HUES48 (cell line): Measurements from ENCODE around the gene RXRA.

ENCODE experiments used
- H3K27ac ChIP-seq: one replicate; pipeline ENCODE4 v1.7.0; 2013; ENCODE audit warnings: low read depth, low read length, inconsistent platforms
- H3K27me3 ChIP-seq: 2 replicates; pipeline ENCODE4 v1.6.1; 2013; ENCODE audit warnings: mild to moderate bottlenecking, low read length; ENCODE audit not compliant: control insufficient read depth, insufficient read depth
- H3K36me3 ChIP-seq: 2 replicates; pipeline ENCODE4 v1.6.1; 2013; ENCODE audit warnings: low read length; ENCODE audit not compliant: control insufficient read depth, insufficient read depth
- H3K4me1 ChIP-seq: 2 replicates; pipeline ENCODE4 v1.6.1; 2013; ENCODE audit warnings: mild to moderate bottlenecking, low read length; ENCODE audit not compliant: control insufficient read depth, insufficient read depth
- H3K4me3 ChIP-seq: 2 replicates; pipeline ENCODE4 v1.5.1; 2013; ENCODE audit warnings: mild to moderate bottlenecking, low read depth, low read length
- H3K9ac ChIP-seq: 2 replicates; pipeline ENCODE4 v1.6.1; 2013; ENCODE audit warnings: mild to moderate bottlenecking, low read depth, low read length, moderate library complexity
- H3K9me3 ChIP-seq: 2 replicates; pipeline ENCODE4 v1.6.1; 2013; ENCODE audit warnings: low read length; ENCODE audit not compliant: control insufficient read depth, insufficient read depth

RXRA gene

DNA sequence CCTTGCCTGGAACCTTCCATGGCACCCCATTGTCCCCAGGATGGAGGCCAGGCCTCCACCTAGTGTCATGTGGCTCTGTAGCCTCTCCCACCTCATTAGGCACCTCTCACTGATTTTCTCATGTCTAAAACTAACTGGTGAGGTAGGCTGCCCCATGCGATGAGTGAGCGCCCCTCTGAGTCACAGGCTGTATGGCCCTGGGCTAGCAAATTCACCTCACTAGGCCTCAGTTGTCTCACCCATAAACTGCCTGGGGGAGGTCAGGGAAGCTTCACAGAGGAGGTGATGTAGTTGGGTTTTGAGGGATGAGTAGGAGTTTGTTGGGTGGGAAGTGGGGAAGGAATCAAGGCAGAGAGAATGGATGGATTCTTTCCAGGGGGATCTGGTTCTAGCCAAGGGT is 8.8 kb downstream of the RXRA start:
- no peaks in the 10 kb centered on the region for H3K27me3 ChIP-seq
- no peak overlapping the region for H3K27ac ChIP-seq
- no peaks in the 10 kb centered on the region for H3K9me3 ChIP-seq
- H3K4me1 ChIP-seq: no peaks in the 10 kb centered on the region
- no peak overlapping the region for H3K4me3 ChIP-seq
- H3K9ac ChIP-seq: no peak overlapping the region
- no peaks in the 10 kb centered on the region for H3K36me3 ChIP-seq

DNA sequence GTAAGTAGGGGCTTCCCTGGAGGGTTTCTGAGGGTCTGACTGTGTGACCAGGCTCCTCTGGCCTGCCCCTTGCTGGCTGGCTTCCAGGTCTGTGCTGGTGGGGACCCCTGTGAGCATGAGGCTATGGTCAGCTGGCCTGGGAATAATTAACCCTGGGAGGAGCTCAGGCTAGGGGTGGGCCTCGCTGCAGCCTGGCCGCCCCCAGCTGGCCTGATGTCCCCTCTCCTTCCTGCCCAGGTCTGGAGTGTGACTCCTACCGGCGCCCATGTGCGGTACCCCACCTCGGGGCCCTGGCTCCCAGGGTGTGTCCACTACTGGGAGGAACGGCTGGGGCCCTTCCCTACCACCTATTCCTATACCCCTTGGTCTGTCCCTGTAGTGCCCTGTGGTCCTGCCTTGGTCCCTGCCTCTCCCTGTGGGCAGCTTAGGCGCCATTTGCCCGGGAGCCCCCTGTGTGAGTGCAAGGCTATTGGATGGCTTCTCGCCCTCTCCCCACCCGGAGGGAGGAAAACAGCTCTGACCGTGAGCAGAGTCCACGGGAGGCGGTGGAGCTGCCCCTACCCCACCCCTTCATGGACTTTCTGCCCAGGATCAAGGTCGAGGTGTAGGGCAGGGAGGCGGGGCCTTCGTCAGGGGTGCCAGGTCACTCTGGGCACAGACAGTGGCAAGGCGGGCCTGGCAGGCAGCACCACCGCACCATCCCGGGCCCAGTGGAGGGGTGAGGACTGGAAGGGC is 9.4 kb downstream of the RXRA start:
- H3K27ac ChIP-seq: no peak overlapping the region
- no peaks in the 10 kb centered on the region for H3K4me1 ChIP-seq
- H3K9ac ChIP-seq: no peak overlapping the region
- no peaks in the 10 kb centered on the region for H3K36me3 ChIP-seq
- no peaks in the 10 kb centered on the region for H3K27me3 ChIP-seq
- H3K4me3 ChIP-seq: no peak overlapping the region
- no peaks in the 10 kb centered on the region for H3K9me3 ChIP-seq

DNA sequence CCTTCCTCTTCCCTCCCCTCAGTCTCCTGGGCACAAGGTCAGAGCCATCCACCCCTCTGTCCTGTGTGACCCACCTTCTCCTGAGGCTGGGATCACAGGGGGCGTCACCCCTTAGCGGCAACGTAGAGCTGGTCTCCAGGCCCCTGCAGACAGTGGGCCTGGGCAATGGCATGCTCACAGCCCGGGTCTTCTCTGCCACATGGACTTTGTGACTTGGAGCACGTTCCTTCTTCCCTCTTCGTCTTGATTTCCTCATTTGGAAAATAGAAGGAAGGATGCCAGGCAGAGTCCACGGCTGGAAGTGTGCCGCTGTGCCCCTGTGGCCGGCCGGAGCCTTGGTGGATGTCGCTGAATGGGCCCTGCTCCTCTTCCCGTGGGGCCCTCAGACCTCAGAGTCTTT is 10.0 kb downstream of the RXRA start:
- no peaks in the 10 kb centered on the region for H3K27me3 ChIP-seq
- H3K27ac ChIP-seq: no peak overlapping the region
- no peak overlapping the region for H3K4me3 ChIP-seq
- no peak overlapping the region for H3K9ac ChIP-seq
- no peaks in the 10 kb centered on the region for H3K9me3 ChIP-seq
- H3K4me1 ChIP-seq: no peaks in the 10 kb centered on the region
- no peaks in the 10 kb centered on the region for H3K36me3 ChIP-seq

DNA sequence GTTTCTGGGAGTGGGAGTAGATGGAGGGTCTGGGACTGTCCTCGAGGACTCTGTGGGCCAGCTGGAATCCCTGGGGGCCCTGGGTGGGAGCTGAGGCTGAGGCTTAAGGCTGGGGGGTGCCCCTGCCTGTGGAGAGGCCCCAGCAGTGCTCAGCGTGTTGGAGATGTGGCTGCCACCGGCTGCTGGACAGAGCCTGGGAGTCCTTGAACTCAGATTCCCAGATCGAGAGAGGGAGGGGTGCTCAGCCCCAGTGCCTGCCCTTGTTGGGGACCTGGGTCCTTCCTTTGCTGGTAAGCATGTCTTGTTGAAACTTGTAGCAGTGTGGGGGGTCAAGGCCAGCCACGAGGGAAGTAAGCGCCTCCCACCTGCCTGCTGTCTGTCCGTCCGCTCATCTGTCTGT is 10.7 kb downstream of the RXRA start:
- Histone ChIP-seq H3K9me3 (no peaks in the 10 kb centered on the region), H3K9ac (no peak overlapping the region), H3K36me3 (no peaks in the 10 kb centered on the region), H3K4me3 (no peak overlapping the region), H3K27me3 (no peaks in the 10 kb centered on the region), H3K4me1 (no peaks in the 10 kb centered on the region), H3K27ac (no peak overlapping the region)

DNA sequence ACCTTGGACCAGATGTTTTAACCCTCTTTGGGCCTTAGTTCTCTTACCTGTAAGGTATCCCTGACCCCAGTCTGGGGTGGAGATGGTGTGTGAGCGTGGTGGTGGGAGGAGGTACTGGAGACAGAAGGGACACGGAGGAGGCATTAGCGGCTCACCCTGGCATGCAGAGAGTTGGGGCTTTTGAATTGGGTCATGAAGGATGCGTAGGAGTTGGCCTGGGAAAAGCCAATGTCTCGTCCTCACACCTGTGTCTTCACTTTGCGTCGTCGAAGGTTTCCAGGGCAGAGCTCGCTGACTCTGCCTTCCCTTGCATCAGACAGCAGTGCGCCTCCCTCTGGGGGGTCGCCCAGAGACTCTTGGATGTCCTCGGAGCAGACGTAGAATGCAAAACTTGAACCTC is 11.2 kb downstream of the RXRA start:
- Histone ChIP-seq H3K4me3 (no peak overlapping the region), H3K27me3 (no peaks in the 10 kb centered on the region), H3K36me3 (no peaks in the 10 kb centered on the region), H3K9me3 (no peaks in the 10 kb centered on the region), H3K9ac (no peak overlapping the region), H3K27ac (no peak overlapping the region), H3K4me1 (no peaks in the 10 kb centered on the region)

DNA sequence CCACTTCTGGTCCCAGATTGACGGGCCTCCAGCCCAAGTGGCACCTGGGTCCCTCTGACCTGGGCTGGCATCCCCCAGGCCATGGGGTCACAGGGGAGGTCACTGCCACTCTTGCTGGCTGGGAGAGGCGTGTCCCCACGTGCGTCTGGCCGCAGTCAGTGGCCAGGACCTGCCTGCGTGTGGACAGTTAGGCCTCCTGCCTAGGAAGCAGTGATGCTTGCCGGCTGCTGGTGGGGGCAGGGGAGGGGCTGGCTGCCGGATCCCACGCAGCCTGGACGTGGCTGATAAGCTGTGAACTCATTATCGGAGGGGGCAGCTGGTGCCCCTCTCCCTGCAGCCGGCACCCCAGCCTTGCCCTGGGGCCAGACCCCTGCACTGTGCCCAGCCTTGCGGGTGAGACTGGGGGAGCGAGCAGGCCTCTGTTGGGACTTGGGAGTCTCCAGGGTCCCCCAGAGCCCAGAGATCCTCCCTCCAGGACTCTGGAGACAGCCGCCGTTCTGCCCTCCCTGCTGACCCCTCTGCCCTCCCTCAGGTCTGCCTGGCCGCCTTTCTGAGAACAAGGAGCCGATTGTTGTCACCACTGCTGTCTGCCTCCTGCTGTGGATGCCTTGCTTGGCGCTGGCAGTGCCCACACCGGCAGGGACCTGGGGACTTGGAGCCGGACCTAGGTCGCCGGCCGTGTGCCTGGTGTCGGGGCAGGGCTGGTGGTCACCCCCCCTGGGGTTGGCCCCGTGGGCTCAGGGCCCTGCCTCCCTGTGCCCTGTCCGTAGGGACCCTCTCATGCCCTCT is 12.3 kb downstream of the RXRA start:
- Histone ChIP-seq H3K27me3 (no peaks in the 10 kb centered on the region), H3K4me1 (no peaks in the 10 kb centered on the region), H3K9ac (no peak overlapping the region), H3K9me3 (no peaks in the 10 kb centered on the region), H3K27ac (no peak overlapping the region), H3K4me3 (no peak overlapping the region), H3K36me3 (no peaks in the 10 kb centered on the region)

DNA sequence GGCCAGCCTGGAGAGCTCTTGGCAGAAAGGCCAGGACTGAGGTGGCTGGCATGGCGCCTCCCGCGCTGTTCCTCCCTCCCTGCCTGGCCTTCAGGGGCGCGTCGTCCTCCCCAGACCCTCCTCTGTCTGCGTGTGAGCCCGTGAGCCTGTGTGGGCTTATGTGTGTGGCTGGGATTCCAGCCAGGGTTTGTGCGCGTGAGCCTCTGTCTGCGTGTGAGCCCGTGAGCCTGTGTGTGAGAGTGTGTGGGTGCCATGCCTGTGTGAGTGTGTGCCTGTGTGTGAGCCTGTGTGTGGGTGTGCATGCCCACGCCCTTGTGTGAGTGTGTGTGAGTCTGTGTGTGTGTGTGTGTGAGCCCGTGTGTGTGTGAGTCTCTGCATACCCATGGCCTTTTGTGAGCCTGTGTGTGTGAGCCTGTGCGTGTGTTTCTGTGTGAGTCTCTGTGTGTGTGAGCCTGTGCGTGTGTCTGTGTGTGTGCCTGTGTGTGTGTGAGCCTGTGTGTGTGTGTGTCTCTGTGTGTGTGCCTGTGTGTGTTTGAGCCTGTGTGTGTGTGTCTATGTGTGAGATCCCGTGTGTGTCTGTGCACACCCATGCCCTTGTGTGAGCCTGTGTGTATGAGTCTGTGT is 13.0 kb downstream of the RXRA start:
- Histone ChIP-seq H3K4me3 (no peak overlapping the region), H3K36me3 (no peaks in the 10 kb centered on the region), H3K9ac (no peak overlapping the region), H3K9me3 (no peaks in the 10 kb centered on the region), H3K27me3 (no peaks in the 10 kb centered on the region), H3K4me1 (no peaks in the 10 kb centered on the region), H3K27ac (no peak overlapping the region)

DNA sequence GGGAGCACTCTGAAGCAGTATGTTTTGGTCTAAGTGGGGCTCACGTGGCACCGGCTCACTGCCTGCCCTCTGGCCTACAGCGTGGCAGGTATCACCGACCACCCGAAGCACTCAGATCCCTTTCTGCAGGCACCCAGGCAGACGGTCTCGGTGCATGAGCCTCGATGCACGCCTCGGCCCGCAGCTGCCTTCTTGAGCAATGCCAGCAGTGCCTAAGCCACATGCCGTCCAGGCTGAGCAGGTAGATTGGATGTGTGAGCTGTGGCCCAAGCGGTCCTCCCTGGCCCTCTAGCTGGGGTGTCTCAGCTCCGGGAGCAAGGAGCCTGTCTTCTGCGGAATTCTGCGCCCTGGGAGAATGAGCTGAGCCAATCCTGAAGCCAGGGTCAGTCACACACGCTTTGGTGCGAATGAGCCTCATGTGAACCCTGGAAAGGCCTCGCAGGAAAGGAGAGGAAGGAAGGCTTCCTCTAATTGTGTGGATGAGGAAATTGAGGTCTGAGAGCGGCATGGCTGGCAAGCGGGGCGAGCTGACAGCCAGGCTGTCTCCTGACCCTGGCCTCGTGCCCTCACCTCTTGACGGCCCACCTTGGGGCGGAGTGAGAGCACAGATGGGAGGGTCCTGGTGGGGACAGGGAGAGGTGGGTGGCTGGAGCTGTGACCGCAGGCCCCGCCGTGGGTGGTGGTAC is 14.4 kb downstream of the RXRA start:
- Histone ChIP-seq H3K9ac (no peak overlapping the region), H3K36me3 (no peaks in the 10 kb centered on the region), H3K4me3 (no peak overlapping the region), H3K27me3 (no peaks in the 10 kb centered on the region), H3K4me1 (no peaks in the 10 kb centered on the region), H3K27ac (no peak overlapping the region), H3K9me3 (no peaks in the 10 kb centered on the region)

DNA sequence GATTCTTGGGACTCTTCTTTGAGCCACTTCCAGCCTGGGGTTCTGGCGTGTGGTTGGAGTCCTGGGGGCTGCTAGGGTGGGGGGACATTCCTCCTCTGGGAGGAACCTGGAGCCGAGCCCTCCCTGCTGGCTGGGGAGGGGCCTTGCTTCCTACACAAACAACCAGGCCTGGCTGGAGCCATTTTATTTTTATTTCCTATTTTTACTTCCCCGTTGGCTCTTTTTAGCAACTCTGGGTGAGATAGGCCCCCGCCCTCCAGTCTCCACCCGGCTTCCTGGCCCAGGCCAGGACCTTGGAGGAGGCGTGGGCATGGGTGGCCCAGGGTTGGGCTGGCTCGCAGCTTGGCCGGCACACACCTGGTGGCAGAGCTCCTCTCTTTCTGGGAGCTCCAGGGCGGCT is 15.1 kb downstream of the RXRA start:
- H3K9ac ChIP-seq: no peak overlapping the region
- H3K27me3 ChIP-seq: no peaks in the 10 kb centered on the region
- no peaks in the 10 kb centered on the region for H3K9me3 ChIP-seq
- H3K36me3 ChIP-seq: no peaks in the 10 kb centered on the region
- H3K4me3 ChIP-seq: no peak overlapping the region
- H3K4me1 ChIP-seq: no peaks in the 10 kb centered on the region
- H3K27ac ChIP-seq: no peak overlapping the region

DNA sequence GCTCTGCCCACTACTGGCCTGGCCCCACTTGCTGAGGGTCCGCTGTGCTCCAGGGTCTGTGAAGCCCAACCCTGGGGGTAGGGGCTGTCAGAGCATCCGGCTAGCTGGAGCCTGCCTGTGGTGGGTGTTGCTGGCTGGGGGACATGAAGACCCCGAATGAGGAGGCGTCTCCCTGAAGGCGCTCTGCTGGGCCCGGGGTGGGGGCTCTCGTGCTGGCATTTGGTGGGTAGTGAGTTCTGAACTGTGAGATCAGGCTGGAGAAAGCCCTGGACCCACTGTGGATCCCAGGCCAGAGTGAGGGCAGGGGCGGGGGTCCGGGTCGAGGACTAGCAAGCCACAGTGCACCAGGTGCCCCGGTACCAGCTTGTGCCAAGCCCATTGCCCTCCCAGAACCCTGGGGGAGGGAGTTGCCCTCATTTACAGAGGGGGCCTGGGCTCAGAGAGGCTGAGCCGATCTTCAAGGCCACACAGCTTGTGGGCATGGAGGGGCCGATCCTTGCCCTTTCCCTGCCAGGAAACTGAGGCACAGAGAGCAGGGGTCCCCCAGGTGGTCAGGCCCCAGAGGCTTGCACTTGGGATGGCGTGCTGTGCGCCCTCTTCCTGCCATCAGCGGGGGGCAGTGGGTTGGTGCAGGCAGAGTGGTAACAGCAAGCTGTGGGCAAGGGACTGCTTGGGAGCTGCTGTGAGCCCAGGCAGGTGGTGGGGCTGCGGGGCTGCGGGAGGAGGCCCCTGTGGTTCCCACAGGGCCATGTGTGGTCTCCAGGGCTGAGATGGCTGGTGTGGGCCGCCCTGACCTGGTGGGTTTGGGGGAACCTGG is 15.9 kb downstream of the RXRA start:
- H3K27me3 ChIP-seq: no peaks in the 10 kb centered on the region
- H3K27ac ChIP-seq: no peak overlapping the region
- H3K36me3 ChIP-seq: no peaks in the 10 kb centered on the region
- no peak overlapping the region for H3K4me3 ChIP-seq
- no peaks in the 10 kb centered on the region for H3K4me1 ChIP-seq
- H3K9ac ChIP-seq: no peak overlapping the region
- H3K9me3 ChIP-seq: no peaks in the 10 kb centered on the region
